Cerebellar cortex (tissue), 1 donor: Measurements from ENCODE around the gene MRAS.
A peak's percentile ranks its signal among the peaks of the same experiment; 100 is the strongest.

Source experiments
- DNase-seq: peaks from one replicate; pipeline ENCODE4 v3.0.0-alpha.2; 2015; ENCODE audit warnings: low spot score

The MRAS gene

DNA sequence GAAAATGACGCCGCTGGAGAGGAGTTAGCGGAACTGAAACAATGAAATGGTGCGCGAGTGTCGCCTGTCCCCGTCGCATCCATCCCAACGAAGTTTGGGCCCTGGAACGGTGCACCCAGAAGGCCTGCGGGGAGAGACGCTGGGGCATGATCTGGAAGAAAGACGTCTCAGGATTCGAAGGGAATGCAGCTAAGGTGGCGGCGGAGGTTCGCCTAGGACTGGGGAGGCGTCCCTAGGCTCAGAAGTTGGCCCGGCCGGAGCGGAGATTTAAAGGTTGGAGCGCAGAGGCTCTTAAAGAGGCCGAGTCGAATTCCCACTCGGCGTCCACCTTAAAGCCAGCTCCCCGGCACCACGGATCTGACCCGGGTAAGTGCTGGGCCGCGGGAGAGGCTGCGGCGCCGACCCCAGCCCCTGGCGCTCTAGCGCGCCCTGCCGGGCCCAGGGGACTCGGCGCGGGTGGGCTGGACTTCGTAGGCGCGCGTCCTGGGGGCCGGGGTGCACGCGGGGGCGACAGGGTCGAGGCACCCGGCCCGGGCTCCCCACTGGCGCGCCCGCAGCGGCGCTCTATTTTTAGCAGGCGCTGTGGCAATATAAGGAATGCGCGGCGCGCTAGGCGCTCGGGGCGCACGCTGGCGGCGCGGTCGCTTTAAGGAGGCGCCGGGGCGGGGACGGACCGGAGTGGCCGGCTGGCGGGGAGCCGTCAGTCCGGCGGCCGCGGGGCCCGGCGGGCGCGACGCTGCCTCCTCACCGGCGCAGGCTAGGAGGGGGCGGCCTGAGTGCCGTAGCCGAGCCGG is at the start of gene MRAS:
TSS of gene MRAS (plus strand) at position 620 of the 794 bp plus-strand sequence. CDS start 24,305 bp downstream, outside the sequence.
- DNase-seq = peak; percentile 78

DNA sequence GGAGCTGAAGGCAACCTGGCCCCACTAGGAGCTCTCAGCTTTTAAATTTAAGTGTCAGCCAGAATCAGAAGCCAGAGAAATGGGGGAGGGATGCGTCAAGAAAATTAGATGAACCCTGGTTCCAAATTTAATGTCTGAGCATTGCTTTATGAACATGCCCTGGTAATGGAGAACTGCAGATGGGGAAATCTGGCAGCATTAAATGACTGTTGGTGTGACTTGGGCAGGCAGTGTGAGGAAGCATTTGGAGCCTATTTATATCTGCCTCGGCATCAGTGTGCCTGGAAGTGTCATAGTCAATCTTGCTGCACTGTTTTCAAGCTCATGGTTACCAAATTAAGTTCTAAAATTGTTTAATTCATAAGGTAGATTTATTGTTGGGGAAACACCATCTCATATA is 47.7 kb upstream of the MRAS start:
- peak; percentile 84 for DNase-seq

DNA sequence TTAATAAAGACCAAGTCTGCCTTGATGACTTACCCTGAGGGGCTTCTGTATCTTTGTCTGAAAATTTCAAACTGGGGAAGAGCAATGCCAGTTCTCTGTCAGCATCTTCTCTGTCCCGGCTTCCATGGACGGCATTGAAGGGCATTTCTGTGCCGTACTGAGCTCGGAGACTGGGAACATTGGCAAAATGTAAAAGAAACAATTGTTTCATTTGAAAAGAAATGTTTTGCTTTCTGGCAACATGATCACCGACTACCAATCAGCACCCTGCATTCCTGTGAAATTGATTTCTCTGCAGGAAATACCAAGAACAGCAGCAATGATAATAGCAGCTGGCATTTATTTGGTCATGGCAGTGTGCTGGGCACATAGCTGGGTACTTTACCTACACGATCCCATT is 44.9 kb upstream of the MRAS start:
- no peak for DNase-seq

DNA sequence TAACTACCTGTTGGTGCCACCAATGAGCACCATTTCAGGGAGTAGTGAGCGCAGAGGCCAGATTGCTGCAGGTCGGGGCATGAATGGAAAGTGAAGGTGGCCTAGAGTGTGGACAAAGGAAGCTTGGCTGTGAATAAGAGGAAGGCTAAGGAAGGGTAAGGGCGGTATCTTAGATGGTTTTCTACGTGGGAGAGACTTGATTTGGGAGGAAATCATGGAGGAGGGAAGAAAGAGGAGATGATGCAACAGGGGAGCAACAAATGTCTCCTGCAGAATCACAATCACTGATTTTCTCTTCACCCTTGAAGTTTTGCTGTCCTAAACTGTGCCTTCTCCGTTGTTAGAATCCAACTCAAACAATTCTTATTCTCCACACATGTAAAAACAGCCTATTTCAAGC is 40.5 kb upstream of the MRAS start:
- DNase-seq = no peak

DNA sequence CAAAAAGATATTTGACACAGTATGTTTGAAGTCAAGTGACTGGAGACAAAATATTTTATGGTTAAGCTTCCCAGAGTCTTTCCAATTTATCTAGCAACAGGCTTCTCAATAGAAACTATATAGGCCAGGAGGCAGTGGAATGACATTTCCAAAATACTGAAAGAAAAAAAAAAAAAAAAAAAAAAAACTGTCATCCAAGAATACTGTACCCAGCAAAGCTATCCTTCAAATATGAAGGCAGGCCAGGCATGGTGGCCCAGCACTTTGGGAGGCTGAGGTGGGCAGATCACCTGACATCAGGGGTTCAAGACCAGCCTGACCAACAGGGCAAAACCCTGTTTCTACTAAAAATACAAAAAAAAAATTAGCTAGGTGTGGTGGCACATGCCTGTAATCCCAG is 39.6 kb upstream of the MRAS start:
- no peak for DNase-seq

DNA sequence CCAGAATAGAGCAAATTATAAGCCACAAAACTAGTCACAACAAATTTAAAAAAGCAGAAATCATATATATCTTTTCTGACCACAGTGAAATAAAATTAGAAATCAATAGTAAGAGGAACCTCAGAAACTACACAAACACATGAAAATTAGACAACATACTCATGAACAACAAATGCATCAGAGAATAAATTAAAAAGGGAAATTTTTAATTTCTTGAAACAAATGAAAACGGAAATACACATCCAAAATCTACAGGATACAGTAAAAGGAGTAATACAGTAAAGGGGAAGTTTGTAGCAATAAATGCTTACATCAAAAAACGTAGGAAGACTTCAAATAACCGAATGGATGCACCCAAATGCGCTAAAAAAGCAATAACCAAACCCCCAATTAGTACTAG is 37.9 kb upstream of the MRAS start:
- no peak for DNase-seq

DNA sequence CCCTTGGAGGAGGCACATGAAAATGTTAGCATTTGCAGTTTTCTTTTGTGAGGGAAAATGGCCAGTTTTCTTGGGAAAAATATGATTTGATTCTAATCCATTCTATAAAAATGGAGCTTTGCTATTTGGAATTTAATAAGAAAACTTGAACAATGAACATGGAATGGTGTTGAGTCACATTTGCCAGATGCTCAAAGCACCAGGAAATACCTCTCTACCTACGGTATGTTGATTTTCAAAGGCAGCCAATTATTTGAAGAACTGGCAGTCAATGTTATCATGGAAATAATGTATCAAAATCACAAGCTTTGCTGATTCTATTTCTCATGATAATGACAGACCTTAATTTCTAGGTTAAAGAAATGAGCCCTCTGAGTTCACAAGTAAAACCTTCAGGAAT is 33.6 kb upstream of the MRAS start:
- no peak for DNase-seq

DNA sequence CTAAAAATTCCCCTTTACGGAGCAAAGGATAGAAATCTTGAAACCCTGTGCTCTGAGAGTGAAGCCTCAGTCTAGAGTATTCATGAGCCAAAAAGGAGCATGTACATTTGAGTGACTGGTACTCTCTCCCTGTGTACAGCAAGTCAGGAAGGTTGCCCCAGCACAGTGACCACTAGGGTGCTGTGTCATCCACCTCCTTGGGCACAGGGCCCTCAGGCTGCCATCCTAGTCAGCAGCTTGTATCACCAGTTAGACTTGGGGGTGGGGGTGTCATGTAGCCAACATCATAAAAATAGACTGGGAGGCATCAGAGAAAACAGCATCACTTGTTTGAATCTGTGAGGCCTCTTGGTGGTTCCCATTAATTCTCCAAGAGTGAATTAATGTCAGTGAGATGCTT is 30.7 kb upstream of the MRAS start:
- DNase-seq = no peak

DNA sequence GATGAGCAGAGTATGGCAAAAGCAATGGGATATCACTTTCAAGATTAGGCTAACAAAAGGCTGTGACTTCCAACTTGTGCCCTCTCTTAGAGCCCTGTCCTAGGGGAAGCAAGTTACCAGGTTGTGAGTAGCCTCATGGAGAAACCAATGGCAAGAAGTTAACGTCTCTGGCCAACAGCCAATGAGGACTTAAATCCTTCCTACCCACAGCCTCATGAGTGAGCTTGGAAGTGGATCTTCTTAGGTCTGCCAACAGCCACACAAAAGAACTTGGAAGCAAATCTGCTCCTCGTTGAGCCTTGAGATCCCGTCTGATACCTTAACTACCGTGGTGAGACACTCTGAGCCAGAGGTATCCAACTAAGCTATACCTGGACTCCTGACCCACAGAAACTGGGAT is 24.4 kb upstream of the MRAS start:
- DNase-seq = no peak

DNA sequence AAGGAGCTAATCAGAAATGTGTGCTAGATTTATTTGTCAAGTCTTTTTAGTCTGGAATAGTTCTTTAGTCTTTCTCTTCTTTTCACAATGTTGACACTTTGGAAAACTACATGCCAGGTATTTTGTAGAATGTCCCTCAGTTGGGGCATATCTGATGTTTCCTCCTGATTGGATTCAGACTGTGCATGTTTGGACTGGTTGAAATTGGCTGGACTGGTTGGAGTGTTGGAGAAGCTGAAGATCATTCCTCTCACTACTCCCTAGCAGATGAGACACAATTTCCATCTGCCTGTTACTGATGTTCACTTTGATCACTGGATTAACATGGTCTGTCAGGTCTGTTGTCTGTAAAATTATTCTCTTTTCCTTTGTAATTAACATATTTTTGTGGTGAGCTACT is 22.4 kb upstream of the MRAS start:
- DNase-seq = no peak

DNA sequence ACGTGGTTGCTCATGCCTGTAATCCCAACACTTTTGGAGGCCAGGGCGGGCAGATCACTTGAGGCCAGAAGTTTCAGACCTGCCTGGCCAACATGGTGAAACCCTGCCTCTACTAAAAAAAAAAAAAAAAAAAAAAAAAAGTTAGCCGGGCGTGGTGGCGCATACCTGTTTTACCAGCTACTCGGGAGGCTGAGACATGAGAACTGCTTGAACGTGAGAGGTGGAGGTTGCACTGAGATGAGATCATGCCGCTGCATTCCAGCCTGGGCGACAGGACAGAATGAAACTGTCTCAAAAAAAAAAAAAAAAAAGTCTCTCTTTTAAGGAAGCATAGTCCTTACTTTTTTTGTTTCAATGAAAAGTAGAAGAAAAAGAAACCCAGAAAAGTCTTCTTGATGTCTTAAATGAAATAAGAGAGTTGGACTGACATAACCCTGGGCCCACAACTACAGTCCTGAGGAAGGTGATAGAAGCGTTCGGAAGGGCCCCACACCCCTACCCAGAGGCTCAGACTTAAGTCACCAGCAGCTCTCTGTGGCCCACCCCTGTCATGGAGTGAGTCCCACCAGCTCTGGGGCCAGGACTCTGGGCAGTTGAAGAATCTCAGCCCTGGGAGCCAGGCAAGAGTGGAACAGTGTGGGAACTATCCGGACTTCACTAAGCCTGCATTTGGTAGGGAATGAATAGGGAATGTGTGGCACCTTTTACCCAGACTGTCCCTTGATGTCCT is 21.3 kb upstream of the MRAS start:
- no peak for DNase-seq

DNA sequence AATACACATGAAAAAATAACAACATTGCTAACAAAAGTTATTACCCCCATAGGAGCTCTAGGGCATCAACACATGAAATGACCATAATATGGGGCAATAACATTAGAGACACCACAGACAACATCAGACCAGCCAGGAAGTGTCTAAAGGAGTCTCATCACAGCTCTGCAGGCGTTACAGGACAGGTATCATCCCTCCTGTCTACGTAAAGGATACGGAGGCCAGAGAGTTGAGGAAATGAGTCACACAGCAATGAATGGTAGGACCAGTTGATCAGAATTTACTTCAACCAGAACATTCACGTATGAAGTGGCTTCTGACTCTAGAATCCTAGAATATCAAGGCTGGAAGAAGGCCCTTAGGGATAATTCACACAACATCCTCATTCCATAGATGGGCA is 20.5 kb upstream of the MRAS start:
- DNase-seq = no peak

DNA sequence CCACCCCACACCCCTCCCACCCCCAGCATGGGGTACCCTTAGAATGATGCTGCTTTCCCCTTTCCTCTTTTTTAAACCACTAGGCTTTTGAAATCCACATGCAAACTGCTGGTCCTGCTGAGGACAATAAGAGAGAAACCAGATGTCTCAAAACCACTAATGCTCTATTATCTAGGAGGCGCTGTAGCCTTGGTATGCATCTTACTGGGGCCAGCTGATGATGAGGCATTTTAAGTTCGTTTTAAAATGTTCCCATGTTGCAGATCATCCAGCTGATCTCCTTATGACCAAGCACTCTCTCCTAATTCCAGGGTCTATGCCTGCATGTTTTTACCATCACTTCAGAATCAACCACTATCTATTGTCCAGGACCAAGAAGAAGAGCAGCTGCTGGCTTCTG is 20.0 kb upstream of the MRAS start:
- no peak for DNase-seq

DNA sequence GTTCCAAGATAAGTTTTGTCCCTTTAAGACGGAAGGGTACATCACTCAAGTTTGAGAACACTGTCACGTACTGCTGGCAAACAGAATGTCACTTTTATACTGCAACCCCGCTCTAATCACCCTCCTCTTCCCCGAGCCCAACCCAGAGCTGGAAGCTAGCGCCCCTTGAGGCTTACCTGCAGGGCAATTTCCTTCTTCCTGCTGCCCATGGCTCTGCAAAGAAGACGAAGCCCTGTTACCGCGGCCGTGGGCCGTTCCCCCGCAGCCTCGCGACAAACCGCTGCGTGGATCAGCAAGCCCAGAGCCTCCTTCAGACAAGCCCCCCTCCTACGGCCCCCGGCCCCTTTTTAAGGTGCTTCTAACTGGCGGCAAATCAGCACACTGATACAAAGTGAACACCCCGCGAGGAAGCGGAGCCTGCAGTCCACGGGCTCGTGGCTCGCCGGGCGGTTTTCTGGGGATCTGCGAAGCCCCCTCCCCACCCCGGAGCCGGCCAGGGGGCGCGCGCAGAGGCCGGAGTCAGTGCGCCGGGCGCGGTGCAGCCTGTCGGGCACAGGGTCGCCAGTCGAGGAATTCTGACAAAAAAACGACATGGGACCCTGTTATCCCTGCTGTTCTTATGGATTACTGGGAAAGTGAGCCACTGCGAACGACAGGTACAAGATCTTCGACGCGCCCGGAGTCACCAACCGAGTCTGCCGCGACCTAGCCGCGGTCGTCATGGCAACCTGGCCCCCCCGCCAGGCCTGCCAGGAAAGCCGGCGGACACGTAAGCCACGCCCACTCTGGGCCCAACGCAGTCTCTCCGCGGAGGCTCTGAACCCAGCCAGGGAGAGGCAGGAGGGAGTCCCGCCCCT is 19.0 kb upstream of the MRAS start, which contains the start of gene NME9:
TSS of gene NME9 (minus strand) at position 725 of the 857 bp plus-strand sequence. CDS start at position 209, 516 bp downstream.
- DNase-seq = peak; percentile 97

DNA sequence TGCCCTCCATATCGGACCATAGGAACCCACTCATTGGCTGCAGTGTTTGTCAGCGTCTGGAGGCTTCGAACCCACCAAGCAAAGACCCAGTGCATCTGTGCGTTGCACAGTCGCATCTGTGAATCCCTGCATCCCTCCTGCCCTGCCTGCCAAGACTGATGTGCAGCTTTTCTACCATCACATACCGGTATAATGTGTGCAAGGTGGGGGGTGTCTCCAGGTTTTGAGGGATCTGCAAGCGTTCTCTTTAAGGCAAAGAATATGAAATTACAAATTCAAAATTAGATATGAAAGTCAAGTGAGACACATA is 18.4 kb upstream of the MRAS start:
- no peak for DNase-seq

DNA sequence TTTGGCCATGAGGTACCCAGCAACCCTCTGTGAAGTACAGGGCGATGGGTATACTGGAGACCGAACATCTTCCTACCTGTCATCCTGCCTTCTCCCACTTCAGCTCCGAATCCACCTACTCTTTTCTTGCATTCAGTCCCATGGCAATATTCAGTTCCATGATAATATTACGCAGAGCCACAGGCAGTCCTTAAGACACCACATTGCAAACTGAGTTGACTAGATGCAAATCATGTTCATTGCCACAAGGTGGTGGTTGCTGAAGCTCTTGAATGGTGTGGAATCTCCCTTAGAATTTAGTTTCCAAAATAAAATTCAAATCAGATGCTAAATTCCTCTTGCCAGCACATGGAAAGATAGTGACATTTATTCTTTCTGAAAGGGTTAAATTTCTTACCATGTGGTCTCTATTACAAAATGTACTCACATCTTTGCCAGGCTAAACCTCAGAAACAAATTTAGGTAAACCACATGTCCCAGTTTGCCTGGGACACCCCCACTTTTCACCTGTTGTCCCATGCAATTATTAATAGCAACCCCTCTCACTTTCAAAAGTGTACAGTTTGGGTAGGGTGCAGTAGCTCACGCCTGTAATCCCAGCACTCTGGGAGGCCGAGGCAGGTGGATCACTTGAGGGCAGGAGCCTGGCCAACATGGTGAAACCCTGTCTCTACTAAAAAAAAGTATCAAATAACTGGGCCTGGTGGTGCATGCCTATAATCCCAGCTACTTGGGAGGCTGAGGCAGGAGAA is 17.1 kb upstream of the MRAS start:
- DNase-seq = peak; percentile 45

DNA sequence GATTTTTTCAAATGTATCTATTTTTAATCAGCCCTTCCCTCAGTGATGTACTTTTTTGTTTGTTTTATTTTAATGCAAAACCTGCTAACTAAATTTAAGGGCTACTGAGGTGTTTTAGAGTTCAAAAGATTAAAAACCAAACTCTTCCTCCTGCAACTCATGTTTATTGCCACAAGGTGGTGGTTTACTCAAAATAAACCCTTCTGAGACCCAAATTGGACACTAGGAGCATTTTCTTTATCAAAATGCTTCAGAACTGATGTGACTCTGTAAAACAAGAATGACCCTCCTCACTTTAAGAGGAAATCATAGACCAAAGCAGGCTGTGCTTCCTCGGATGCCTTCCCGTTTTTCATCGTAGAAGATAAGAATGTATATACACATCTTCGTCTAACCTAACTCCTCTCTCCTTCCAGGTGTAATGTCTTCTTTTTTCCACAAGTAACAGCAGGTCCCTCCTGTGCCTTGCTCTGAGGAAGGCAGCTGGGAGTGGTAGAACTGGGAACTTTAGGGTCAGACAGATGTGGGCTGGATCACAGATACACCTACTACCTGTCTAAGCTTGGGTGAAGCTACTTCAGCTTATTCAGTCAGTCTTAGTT is 15.8 kb upstream of the MRAS start:
- peak; percentile 71 for DNase-seq

DNA sequence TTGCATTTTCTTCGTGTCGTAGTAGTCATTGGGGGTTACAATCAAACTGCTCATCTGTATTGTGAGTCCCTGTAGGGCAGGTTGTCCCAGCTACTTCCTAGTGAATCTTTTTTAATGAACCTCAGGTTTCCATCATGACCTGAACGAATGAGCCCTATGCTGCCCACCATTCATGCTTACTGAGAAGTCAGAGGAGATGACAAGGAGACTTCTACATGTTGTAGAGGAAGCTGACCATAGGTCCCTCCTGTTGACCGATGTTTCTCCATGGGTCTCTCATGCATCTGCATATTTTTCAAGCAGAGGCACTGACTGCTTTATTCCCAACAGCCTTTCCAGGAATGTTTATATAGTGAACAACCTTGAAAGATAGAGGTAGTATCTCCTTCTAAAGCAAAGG is 13.8 kb upstream of the MRAS start:
- no peak for DNase-seq

DNA sequence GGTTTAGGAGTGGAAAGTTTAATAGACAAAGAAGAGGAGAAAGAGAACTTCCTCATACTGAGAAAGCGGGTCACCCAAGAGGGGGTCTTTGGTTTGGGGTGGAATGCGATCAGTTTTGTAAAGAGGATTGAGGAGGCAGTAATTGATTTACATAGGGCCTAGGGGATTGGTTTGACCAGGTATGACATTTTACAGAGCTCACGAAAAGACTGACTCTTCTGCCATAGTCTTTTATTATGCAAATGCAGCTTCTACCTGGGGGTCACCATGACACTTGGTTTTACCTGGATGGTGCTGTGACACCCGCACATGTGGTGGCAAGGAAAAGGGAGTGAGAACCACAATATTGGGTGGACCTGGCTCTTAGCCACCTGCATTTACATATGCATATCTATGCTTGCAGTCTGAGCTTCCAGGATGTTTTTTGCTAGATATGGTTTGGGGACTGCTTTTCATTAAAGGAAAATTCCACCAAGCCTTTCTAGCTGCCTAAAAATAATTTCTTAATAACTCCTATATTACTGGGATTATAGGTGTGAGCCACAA is 11.9 kb upstream of the MRAS start:
- DNase-seq = no peak

DNA sequence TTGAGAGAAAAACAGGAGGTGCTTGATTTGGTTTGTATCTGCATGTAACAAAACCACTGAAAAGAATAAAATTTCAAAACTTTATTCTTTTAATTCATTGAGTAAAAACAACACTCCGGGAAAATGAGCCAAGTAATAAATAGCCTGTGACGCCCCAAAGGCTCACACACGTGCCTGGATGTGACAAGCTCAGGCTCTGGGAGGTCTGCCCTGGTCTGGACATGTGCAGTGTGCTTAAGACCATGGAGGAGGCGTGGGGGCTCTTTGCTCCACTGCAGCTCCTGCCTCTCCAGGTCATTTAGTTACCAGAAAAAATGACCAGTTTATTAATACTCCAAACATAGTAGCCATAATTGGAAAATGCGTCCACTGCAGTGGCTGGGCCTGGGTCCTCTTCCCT is 10.1 kb upstream of the MRAS start:
- no peak for DNase-seq

DNA sequence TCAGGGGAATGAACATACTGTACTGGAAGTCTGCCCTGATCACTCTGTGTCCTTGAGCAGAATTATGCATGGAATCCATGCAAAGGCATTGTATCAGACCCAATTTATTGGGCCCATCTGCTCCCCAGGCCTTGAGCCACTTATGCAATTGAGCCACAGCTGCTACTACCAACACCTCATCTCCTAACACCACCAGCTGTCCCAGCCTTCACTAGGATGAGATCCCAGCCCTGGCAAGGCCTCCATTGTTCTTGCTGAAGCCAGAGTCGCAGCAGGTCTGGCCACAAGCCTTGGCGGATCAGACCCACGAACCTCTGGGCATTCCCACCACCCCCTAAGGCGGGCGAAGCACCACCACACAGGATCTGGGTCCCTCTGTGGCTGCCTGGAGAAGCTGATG is 9.6 kb upstream of the MRAS start:
- peak; percentile 57 for DNase-seq
